ENCODE measurements around the gene ZMIZ1. TPM values are rescaled to one million over a fixed set of nuclear protein-coding genes. Genes with fewer than 3 reads are reported as not detected.

Gene ZMIZ1
- total RNA-seq, 1 donor = 23.3 TPM

DNA sequence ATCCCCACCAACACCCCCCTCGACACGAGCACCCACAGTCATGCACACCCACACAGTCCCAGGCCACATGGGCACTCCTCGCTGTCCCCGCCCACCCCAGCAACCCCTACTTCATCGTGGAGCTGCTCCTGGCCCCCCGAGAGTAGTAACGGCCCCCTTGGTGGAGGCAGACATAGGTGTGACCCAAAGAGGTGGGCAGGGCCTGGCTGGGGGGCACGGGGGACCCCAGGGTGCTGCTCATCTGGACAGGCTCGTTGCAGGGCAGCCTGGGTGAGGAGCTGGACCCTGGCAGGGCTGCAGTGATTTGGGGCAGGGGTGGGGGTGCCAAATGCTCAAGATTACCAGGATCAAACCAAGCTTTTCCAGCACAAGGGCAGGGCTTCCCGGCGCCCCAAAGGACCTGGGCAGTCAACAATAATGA, 42.4 kb upstream of the ZMIZ1 start:
- TF ChIP-seq, protein P1, sequence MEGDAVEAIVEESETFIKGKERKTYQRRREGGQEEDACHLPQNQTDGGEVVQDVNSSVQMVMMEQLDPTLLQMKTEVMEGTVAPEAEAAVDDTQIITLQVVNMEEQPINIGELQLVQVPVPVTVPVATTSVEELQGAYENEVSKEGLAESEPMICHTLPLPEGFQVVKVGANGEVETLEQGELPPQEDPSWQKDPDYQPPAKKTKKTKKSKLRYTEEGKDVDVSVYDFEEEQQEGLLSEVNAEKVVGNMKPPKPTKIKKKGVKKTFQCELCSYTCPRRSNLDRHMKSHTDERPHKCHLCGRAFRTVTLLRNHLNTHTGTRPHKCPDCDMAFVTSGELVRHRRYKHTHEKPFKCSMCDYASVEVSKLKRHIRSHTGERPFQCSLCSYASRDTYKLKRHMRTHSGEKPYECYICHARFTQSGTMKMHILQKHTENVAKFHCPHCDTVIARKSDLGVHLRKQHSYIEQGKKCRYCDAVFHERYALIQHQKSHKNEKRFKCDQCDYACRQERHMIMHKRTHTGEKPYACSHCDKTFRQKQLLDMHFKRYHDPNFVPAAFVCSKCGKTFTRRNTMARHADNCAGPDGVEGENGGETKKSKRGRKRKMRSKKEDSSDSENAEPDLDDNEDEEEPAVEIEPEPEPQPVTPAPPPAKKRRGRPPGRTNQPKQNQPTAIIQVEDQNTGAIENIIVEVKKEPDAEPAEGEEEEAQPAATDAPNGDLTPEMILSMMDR (IDR thresholded peaks at IDR 0.05; ENCODE audit: insufficient read depth, low read depth, low read length) = no peak
- no peak for DNase-seq (ENCODE audit: low read depth)

DNA sequence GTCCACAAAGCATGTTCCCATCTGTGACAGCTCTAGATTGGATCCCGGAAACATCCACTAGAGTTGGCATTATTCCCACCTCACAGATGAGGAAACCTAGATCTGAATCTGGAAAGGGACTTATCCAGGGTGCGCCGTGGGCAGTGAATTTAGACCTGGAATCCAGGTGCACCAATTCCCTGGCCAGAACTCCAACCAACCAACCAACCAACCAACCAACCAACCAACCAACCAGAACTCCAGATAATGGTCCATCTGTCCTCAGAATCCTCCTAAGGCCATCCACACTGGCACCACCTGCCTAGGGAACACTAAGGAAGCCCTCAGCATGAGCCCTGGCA, 42.0 kb upstream of the ZMIZ1 start:
- H3K4me3 ChIP-seq (ENCODE audit: low read depth, low read length) = no peak overlapping the region
- TF ChIP-seq, protein P1 (IDR thresholded peaks at IDR 0.05; ENCODE audit: insufficient read depth, low read depth, low read length) = no peak
- no peak for DNase-seq (ENCODE audit: low read depth)

More for the DNA sequence above, 42.4 kb upstream of the ZMIZ1 start:
- H3K4me3 ChIP-seq (ENCODE audit: low read depth, low read length) = no peak overlapping the region

DNA sequence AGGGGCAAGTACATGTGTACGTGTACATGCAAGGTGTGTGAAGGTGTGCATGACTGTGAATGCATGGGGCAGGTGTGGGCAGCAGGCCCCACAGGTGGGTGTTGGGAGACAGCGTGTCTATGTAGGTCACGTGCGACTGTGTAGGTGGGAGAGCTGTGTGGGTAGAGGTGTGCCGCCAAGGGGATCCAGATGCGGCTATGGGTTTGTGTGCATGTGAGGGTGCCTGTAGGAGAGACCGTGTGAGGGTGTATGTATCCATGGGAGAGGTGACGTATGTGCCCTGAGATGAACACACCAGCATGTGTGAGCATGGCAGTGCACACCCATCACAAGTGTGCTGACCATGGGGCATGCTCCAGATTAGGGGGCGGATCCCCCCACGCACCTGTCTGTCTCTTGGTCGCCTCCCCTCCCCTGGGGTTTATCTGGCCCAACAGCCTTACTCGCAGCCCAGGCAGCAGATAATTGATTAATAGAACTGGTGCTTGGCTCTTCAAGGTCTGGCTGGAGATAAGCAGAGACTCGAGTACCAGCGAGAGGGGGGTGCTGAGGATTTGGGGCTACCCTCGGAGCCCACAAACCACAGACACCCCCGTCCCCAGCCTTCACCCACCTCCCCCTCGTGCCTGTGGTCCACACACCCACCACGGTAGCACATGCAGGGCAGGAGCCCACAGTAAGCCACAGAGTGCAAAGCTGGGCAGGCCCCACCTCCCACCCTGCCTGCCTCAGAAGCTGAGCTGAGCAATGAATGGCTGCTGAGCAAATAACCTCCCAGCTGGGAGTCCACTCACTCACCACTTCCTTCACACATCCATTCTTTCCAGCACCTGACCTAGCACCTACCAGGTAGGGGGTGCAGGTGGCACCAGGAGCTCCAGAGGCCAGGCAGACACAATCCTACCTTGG, 41.4 kb upstream of the ZMIZ1 start:
- TF ChIP-seq, protein P1 (IDR thresholded peaks at IDR 0.05; ENCODE audit: insufficient read depth, low read depth, low read length) = no peak
- DNase-seq (ENCODE audit: low read depth) = no peak

DNA sequence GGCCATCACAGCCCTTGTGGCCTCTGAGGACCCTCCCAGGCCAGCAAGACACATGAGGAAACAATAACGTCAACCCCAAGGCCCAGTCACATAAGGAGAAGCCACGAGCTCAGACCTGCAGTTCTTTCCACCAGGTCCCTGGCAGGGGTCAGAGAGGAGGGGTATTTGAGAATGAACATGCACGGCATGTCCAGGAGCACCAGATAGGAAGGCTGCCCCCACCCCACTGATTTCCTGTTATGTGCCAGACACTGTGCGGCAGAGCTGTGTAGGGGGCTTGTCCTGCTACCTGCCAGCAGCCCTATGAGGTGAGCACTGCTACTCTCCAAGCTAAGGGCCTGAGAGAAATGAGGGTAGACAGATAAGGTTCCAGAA, 40.7 kb upstream of the ZMIZ1 start:
- no peak overlapping the region for H3K4me3 ChIP-seq (ENCODE audit: low read depth, low read length)
- DNase-seq (ENCODE audit: low read depth) = no peak
- TF ChIP-seq, protein P1 (IDR thresholded peaks at IDR 0.05; ENCODE audit: insufficient read depth, low read depth, low read length) = no peak

More for the DNA sequence above, 41.4 kb upstream of the ZMIZ1 start:
- no peak overlapping the region for H3K4me3 ChIP-seq (ENCODE audit: low read depth, low read length)

DNA sequence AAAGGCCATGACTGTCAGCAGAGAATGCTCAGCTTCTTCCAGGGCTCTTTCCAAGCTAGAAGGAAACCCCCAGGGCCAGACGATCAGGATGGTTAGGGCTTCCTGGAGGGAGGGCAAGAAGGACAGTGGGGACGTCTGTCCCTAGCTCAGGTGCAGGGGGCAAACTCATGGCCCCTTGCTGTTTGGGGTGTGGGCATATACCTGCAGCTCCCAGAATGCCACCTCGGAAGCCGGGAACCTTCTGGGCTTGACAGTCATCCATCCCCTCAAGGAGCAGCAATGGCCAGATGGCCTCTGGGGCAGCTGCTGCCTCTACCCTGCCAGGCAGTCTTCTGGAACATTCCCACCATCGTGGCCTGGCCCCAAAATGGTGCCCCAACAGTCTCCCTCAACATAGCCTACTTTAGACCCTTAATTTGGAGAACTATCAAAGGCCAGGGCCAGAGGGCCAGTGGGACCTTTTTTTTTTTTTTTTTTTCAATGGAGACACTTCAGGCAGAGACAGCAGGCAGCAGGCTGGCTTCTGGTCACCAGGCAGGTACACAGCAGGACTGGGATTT, 40.2 kb upstream of the ZMIZ1 start:
- TF ChIP-seq, protein P1 (IDR thresholded peaks at IDR 0.05; ENCODE audit: insufficient read depth, low read depth, low read length) = no peak
- DNase-seq (ENCODE audit: low read depth) = no peak
- no peak overlapping the region for H3K4me3 ChIP-seq (ENCODE audit: low read depth, low read length)

DNA sequence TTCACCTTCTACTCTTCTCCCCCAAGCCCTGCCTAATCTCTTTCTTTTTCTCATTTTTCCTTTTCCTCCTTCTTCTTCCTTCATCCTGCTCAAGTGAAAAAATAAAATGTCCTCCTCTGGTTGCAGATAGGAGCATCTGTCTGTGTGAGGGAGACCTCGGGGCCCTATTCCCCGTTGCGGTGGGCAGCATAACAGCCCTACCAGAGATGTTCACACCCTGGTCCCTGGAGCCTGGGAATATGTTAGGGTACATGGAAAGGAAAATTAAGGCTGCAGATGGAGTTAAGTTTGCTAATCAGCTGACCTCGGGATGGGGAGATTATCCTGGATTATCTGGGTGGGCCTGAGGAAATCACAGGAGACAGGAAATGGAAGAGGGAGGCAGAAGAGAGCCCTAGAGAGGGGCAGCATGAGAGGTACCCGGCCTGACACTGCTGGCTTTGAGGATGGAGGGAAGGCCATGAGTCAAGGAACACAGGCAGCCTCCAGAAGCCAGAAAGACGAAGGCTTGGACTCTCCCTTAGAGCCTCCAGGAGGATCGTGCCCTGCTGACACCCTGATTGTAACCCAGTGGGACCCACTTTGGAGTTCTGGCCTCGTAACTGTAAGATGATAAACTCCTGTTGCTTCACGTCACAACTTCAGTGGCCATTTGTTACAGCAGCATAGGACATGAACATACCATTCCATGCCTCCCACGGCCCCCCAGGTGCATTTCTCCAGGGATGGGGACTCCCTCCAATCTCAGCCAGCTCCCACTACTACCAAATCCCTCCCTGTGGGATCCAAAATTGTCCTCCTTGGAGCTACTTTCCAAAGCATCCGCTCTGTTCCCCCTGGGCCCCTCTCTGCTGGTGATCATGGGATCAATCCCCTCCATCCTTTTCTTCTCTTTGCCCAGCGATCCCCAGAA, 39.0 kb upstream of the ZMIZ1 start:
- DNase-seq (ENCODE audit: low read depth) = no peak
- TF ChIP-seq, protein P1 (IDR thresholded peaks at IDR 0.05; ENCODE audit: insufficient read depth, low read depth, low read length) = no peak
- H3K4me3 ChIP-seq (ENCODE audit: low read depth, low read length) = no peak overlapping the region
